Ishikawa (cell line): ENCODE data around the gene SBNO2.

Source experiments
- CEBPB ChIP-seq: IDR thresholded peaks from 2 replicates; pipeline ENCODE4 v1.6.1; 2012
- CREB1 ChIP-seq: IDR thresholded peaks from 2 replicates; pipeline ENCODE4 v1.6.1; 2012; ENCODE audit warnings: low read depth
- EGR1 ChIP-seq: IDR thresholded peaks from 2 replicates; pipeline ENCODE4 v1.6.1; 2012
- EP300 ChIP-seq: IDR thresholded peaks from 2 replicates; pipeline ENCODE4 v1.6.1; 2012; ENCODE audit warnings: borderline replicate concordance
- FOXM1 ChIP-seq: IDR thresholded peaks from 2 replicates; pipeline ENCODE4 v1.6.1; 2012; ENCODE audit warnings: low read depth, borderline replicate concordance
- MAX ChIP-seq: IDR thresholded peaks from 2 replicates; pipeline ENCODE4 v1.6.1; 2012
- NFIC ChIP-seq: IDR thresholded peaks from 2 replicates; pipeline ENCODE4 v1.6.1; 2012
- RAD21 ChIP-seq: IDR thresholded peaks from 2 replicates; pipeline ENCODE4 v1.6.1; 2012; ENCODE audit warnings: low read depth
- REST ChIP-seq: IDR thresholded peaks from 2 replicates; pipeline ENCODE4 v1.6.1; 2012; ENCODE audit warnings: low read depth, mild to moderate bottlenecking
- TAF1 ChIP-seq: IDR thresholded peaks from 2 replicates; pipeline ENCODE4 v1.6.1; 2012; ENCODE audit warnings: low read depth, mild to moderate bottlenecking
- TCF12 ChIP-seq: IDR thresholded peaks from 2 replicates; pipeline ENCODE4 v1.6.1; 2012; ENCODE audit warnings: low read depth
- TEAD4 ChIP-seq: IDR thresholded peaks from 2 replicates; pipeline ENCODE4 v1.6.1; 2012
- USF1 ChIP-seq: IDR thresholded peaks from 2 replicates; pipeline ENCODE4 v1.6.1; 2012
- YY1 ChIP-seq: IDR thresholded peaks from 2 replicates; pipeline ENCODE4 v1.6.1; 2012; ENCODE audit warnings: low read depth
- ZBTB7A ChIP-seq: IDR thresholded peaks from 2 replicates; pipeline ENCODE4 v1.6.1; 2012; ENCODE audit warnings: low read depth

Gene SBNO2

GRCh38 chr19:1090731-1091543 is 83.1 kb downstream of the SBNO2 start:
- no peak for TF ChIP-seq YY1
- TF ChIP-seq ZBTB7A = no peak
- TF ChIP-seq MAX = no peak
- TF ChIP-seq TEAD4 = no peak
- TF ChIP-seq EP300 = no peak
- TF ChIP-seq EGR1 = no peak
- TF ChIP-seq TCF12 = no peak
- TF ChIP-seq REST = no peak
- TF ChIP-seq FOXM1 = no peak
- no peak for TF ChIP-seq USF1
- no peak for TF ChIP-seq TAF1
- no peak for TF ChIP-seq RAD21
- TF ChIP-seq CREB1 = no peak
- no peak for TF ChIP-seq NFIC

GRCh38 chr19:1089891-1090290 is 84.2 kb downstream of the SBNO2 start:
- TF ChIP-seq EGR1 = no peak
- no peak for TF ChIP-seq RAD21
- no peak for TF ChIP-seq NFIC
- TF ChIP-seq CREB1 = no peak
- TF ChIP-seq TEAD4 = no peak
- no peak for TF ChIP-seq TCF12
- no peak for TF ChIP-seq FOXM1
- no peak for TF ChIP-seq CEBPB
- no peak for TF ChIP-seq ZBTB7A
- TF ChIP-seq MAX = no peak
- no peak for TF ChIP-seq USF1
- TF ChIP-seq EP300 = no peak

GRCh38 chr19:1089126-1089771 is 84.8 kb downstream of the SBNO2 start:
- TF ChIP-seq CEBPB (no peak), TEAD4 (no peak), FOXM1 (no peak), TAF1 (no peak), NFIC (no peak), ZBTB7A (no peak), REST (no peak), USF1 (no peak)

- TF ChIP-seq EP300 = no peak
- TF ChIP-seq CEBPB = no peak
- TF ChIP-seq TAF1 = no peak
- no peak for TF ChIP-seq USF1
- TF ChIP-seq REST = no peak
- TF ChIP-seq EGR1 = no peak
- no peak for TF ChIP-seq TEAD4
- TF ChIP-seq FOXM1 = no peak
- TF ChIP-seq YY1 = no peak
- no peak for TF ChIP-seq CREB1
- TF ChIP-seq TCF12 = no peak
- no peak for TF ChIP-seq MAX
- no peak for TF ChIP-seq RAD21
- no peak for TF ChIP-seq NFIC
- TF ChIP-seq ZBTB7A = no peak
Observed at GRCh38 chr19:1088416-1089010, 85.6 kb downstream of the SBNO2 start.
